Upper lobe of right lung (tissue), 1 donor: ENCODE data around the gene FAM110C. TPM values are rescaled to one million over a fixed set of nuclear protein-coding genes. Genes with fewer than 3 reads are reported as not detected.

Experiments used
- ATAC-seq: fragments of 200-7000 bp; cut with Tn5 transposase; one replicate; pipeline ENCODE4 v1.9.1; 2020; ENCODE audit warnings: mild to moderate bottlenecking, moderate library complexity
- DNase-seq: peaks from one replicate; pipeline ENCODE4 v3.0.0-alpha.2; 2020
- H3K27ac ChIP-seq: fragments of 200-600 bp; one replicate; pipeline ENCODE4 v1.8.0; 2022
- H3K27me3 ChIP-seq: fragments of 200-600 bp; one replicate; pipeline ENCODE4 v1.8.0; 2022; ENCODE audit warnings: mild to moderate bottlenecking
- H3K36me3 ChIP-seq: fragments of 200-600 bp; one replicate; pipeline ENCODE4 v1.8.0; 2022
- H3K4me1 ChIP-seq: fragments of 200-600 bp; one replicate; pipeline ENCODE4 v1.8.0; 2022
- H3K4me3 ChIP-seq: fragments of 200-600 bp; one replicate; pipeline ENCODE4 v1.8.0; 2022; ENCODE audit warnings: mild to moderate bottlenecking
- H3K9me3 ChIP-seq: fragments of 200-600 bp; one replicate; pipeline ENCODE4 v1.8.0; 2022
- intact Hi-C: fragments of 100-400 bp; cut with DNase I; formaldehyde crosslinking; loops from one replicate; pipeline ENCODE4 v1.11.0; 2022
- total RNA-seq: library from RNA; stranded (reverse); fragmentation: NEBNext Ultra II Directional; extraction: Animal tissue kit (Norgen Biotek cat#: 25700); gene quantifications from one replicate; pipeline ENCODE4 v1.2.1, GENCODE V29; 2021
- TF ChIP-seq, protein P1 (sequence below): fragments of 200-600 bp; IDR thresholded peaks from one replicate; pipeline ENCODE4 v1.8.0; 2022; ENCODE audit warnings: antibody characterized with exemption
- donor health status: DM: no; HTN: yes; CAD: no; lungs with severe emphysema.

Gene FAM110C
- total RNA-seq, 1 donor from 2014 or later: 4.8 TPM

DNA sequence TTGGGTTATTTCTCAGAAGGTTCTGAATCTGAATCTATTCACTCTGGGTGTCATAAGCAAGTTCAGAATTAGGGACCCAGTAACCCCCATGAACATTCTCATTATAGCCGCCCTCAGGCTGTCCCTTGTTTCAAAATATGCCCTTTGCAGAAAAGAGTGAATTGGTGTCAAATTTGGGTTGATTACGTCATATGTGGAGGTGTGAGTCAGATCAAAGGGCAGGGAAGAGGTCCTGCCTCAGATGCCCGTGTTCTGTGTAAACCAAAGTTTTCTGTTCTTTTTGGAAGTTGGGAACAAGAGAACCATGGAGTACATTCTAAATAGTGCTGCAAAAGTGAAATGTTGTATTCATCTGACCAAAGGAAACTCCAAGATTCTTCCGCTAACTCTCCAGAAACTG lies 5.8 kb downstream of the FAM110C start:
- Histone ChIP-seq H3K36me3 (peaks cover 10% of the 10 kb centered on the region), H3K4me1 (peaks cover 2% of the 10 kb centered on the region), H3K4me3 (no peak overlapping the region), H3K9me3 (no peaks in the 10 kb centered on the region), H3K27ac (no peak overlapping the region), H3K27me3 (peaks cover 7% of the 10 kb centered on the region)
- DNase-seq: no peak
- intact Hi-C loops: no loop called here
- TF ChIP-seq, protein P1, sequence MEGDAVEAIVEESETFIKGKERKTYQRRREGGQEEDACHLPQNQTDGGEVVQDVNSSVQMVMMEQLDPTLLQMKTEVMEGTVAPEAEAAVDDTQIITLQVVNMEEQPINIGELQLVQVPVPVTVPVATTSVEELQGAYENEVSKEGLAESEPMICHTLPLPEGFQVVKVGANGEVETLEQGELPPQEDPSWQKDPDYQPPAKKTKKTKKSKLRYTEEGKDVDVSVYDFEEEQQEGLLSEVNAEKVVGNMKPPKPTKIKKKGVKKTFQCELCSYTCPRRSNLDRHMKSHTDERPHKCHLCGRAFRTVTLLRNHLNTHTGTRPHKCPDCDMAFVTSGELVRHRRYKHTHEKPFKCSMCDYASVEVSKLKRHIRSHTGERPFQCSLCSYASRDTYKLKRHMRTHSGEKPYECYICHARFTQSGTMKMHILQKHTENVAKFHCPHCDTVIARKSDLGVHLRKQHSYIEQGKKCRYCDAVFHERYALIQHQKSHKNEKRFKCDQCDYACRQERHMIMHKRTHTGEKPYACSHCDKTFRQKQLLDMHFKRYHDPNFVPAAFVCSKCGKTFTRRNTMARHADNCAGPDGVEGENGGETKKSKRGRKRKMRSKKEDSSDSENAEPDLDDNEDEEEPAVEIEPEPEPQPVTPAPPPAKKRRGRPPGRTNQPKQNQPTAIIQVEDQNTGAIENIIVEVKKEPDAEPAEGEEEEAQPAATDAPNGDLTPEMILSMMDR: no peak
- no peak for ATAC-seq

DNA sequence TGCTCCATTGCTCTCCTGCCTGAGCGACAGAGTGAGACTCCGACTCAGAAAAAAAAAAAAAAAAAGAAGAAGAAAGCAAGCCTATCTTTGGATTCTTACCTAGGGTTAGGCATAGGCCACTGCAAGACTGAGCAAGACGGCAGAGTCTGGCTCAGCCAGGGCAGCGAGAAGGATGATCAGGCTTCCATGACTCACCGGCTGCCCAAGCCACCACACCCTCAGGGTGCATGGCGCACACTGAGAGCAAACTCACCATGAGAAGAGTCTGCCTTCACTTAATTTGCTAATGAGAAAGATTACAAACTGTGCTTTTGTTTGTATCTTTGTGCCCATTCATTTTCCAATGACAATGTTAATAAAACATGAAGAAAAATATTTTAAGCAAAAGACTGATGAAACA lies 8.2 kb downstream of the FAM110C start:
- TF ChIP-seq, protein P1: no peak
- DNase-seq (no peak), ATAC-seq (no peak)
- Histone ChIP-seq H3K27me3 (no peaks in the 10 kb centered on the region), H3K4me3 (no peak overlapping the region), H3K9me3 (no peaks in the 10 kb centered on the region), H3K27ac (no peak overlapping the region), H3K36me3 (peaks cover 10% of the 10 kb centered on the region), H3K4me1 (peaks cover 11% of the 10 kb centered on the region)
- intact Hi-C loops: no loop called here

DNA sequence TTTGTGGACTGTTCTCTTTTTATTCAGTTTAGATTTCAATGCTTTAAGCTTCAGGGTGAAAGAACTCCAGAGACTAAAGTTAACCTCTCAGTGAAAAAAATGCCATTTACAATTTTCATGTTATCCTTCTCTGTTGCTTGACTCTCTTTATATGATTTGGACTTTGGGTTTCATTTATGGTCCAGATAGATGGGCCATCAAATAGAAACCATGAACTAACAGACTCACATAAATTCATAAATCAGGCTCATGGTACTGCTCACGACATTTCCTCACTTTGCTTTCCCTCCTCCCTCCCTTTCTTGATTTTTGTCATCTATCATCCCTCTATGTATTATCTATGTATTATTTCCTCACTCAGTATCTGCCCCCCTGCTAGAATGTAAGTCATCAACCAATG lies 10.0 kb downstream of the FAM110C start:
- Histone ChIP-seq H3K4me3 (no peak overlapping the region), H3K27ac (no peak overlapping the region), H3K36me3 (peaks cover 5% of the 10 kb centered on the region), H3K27me3 (no peaks in the 10 kb centered on the region), H3K9me3 (no peaks in the 10 kb centered on the region), H3K4me1 (peaks cover 11% of the 10 kb centered on the region)
- intact Hi-C loops: no loop called here
- TF ChIP-seq, protein P1: no peak
- DNase-seq (no peak), ATAC-seq (no peak)

DNA sequence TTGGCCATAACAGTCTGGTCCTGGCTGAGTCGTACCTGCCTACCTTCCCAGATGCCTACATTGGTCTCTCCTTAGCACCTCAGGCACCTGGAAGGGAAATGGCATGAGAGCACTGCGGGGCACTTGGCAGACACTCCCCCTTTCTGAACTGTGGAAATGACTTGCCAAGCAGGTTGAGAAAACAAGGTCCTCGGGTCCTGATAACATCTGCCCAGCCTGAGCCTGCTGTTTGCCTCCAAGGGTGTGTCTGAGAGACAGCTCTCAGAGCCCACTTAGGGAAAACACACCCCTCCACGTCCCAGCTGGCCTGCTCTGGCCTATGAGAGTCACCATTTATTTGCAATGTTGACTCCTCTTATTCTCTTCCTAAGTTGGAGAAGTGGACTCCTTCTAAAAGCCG lies 10.5 kb downstream of the FAM110C start:
- Histone ChIP-seq H3K9me3 (no peaks in the 10 kb centered on the region), H3K4me3 (no peak overlapping the region), H3K4me1 (peaks cover 11% of the 10 kb centered on the region), H3K27me3 (no peaks in the 10 kb centered on the region), H3K27ac (no peak overlapping the region), H3K36me3 (no peaks in the 10 kb centered on the region)
- DNase-seq (peak; percentile 76), ATAC-seq (peak; percentile 93)
- intact Hi-C loops: no loop called here
- TF ChIP-seq, protein P1: no peak

DNA sequence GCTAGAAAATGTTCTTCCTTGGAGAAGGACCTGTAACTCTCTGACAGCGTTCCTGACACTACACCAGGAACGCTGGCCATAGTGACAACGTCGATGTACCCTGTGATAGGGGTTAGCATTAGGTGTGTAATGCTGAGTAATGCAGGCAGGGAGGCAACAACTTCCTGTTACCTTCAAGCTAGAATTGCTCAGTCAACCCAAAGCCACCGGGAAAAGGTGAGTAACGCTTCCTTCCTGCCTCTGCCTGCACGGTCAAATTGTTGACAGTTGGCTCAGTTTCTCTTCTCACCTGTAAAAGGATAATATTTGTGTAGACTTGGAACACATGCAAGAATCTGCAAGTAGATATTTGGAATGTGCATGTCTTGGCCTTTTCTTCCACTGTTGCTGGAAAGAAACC lies 12.7 kb downstream of the FAM110C start:
- Histone ChIP-seq H3K36me3 (no peaks in the 10 kb centered on the region), H3K4me1 (peaks cover 22% of the 10 kb centered on the region), H3K27me3 (no peaks in the 10 kb centered on the region), H3K4me3 (no peak overlapping the region), H3K9me3 (no peaks in the 10 kb centered on the region), H3K27ac (peak overlapping the region; percentile 18)
- DNase-seq: no peak
- intact Hi-C loops: no loop called here
- TF ChIP-seq, protein P1: no peak
- ATAC-seq: peak; percentile 57

DNA sequence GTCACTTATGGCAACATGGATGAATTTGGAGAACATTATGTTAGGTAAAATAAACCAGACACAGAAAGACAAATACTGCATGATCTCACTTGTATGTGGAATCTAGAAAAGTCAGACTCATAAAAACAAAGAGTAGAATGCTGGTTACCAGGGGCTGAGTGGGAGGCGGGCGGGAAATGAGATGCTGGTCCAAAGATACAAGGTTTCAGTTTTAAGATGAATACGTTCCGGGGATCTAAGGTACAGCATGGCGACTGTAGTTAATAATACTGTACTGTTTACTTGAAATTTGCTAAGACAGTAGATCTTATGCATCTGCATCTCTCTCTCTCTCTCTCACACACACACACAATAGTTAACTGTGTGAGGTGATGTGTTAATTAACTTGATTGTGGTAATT lies 14.2 kb downstream of the FAM110C start:
- no peak overlapping the region for H3K27ac ChIP-seq
- ATAC-seq (no peak), DNase-seq (no peak)
- peaks cover 23% of the 10 kb centered on the region for H3K4me1 ChIP-seq
- no peaks in the 10 kb centered on the region for H3K27me3 ChIP-seq
- H3K9me3 ChIP-seq: no peaks in the 10 kb centered on the region
- H3K4me3 ChIP-seq: no peak overlapping the region
- intact Hi-C loops: no loop called here
- H3K36me3 ChIP-seq: no peaks in the 10 kb centered on the region
- TF ChIP-seq, protein P1: no peak
